Spleen (tissue), 11 donors: Measurements from ENCODE around the gene MAPK11. TPM values are rescaled to one million over a fixed set of nuclear protein-coding genes. Genes with fewer than 3 reads are reported as not detected.
A peak's percentile ranks its signal among the peaks of the same experiment; 100 is the strongest.

Experiments used
- DNase-seq: peaks from one replicate; pipeline ENCODE4 v3.0.0-alpha.2; 2020
- H3K27ac ChIP-seq, 8 donors: fragments of 200-600 bp; sonication (generic) in 7 of 8; 1 replicate in 4 of 8; 2 replicates in 4 of 8; pipeline versions ENCODE4 v1.5.0 to v1.8.0; 2016 to 2021; ENCODE audit warnings: inconsistent platforms in 4 of 8, mild to moderate bottlenecking in 4 of 8, moderate library complexity in 1 of 8
- H3K27me3 ChIP-seq, 7 donors: fragments of 200-600 bp; sonication (generic) in 6 of 7; replicated peaks in 1 of 7; 1 replicate in 4 of 7; 2 replicates in 3 of 7; pipeline versions ENCODE4 v1.5.0 to v1.8.0; 2016 to 2021; ENCODE audit warnings: inconsistent platforms in 3 of 7, mild to moderate bottlenecking in 1 of 7
- H3K36me3 ChIP-seq, 6 donors: fragments of 200-600 bp; sonication (generic) in 5 of 6; 1 replicate in 4 of 6; 2 replicates in 2 of 6; pipeline versions ENCODE4 v1.5.0 to v1.8.0; 2016 to 2021; ENCODE audit warnings: inconsistent platforms in 2 of 6
- H3K4me1 ChIP-seq, 6 donors: fragments of 200-600 bp; sonication (generic) in 5 of 6; 1 replicate in 3 of 6; 2 replicates in 3 of 6; pipeline versions ENCODE4 v1.5.0 to v1.8.0; 2016 to 2021; ENCODE audit warnings: inconsistent platforms in 3 of 6
- H3K4me3 ChIP-seq, 8 donors: fragments of 200-600 bp; sonication (generic) in 7 of 8; 1 replicate in 4 of 8; 2 replicates in 4 of 8; pipeline versions ENCODE4 v1.5.0 to v1.8.0; 2016 to 2021; ENCODE audit warnings: inconsistent platforms in 4 of 8, mild to moderate bottlenecking in 4 of 8, moderate library complexity in 2 of 8
- H3K9me3 ChIP-seq, 8 donors: fragments of 200-600 bp; sonication (generic) in 7 of 8; 1 replicate in 4 of 8; 2 replicates in 4 of 8; pipeline versions ENCODE4 v1.5.0 to v1.8.0; 2016 to 2021; ENCODE audit warnings: inconsistent platforms in 4 of 8
- POLR2A ChIP-seq, 3 donors: fragments of 450-650 bp; IDR thresholded peaks; one replicate each; pipeline ENCODE4 v1.5.1; 2017; ENCODE audit warnings: antibody characterized with exemption in 3 of 3, mild to moderate bottlenecking in 1 of 3
- POLR2AphosphoS5 ChIP-seq, 3 donors: sonication (generic); formaldehyde crosslinking; IDR thresholded peaks; one replicate each; pipeline ENCODE4 v1.5.1; 2017; ENCODE audit warnings: antibody characterized with exemption in 3 of 3
- WGBS, 5 donors: extraction: QIAGEN DNeasy Blood & Tissue Kit in 3 of 5; methylation state at CpG; one replicate each; pipeline versions ENCODE4 v1.1.5 to v1.1.7; 2013 to 2018; 5-methylcytosine and 5-hydroxymethylcytosine counted together
- intact Hi-C: fragments of 100-400 bp; cut with DNase I; formaldehyde crosslinking; loops from one replicate; pipeline ENCODE4 v1.15.0; 2023; ENCODE audit warnings: low total_unique reads
- polyA plus RNA-seq, 3 donors: library from polyadenylated mRNA; stranded (reverse); fragments of 200-250 nt; gene quantifications; one replicate each; pipeline ENCODE4 v1.2.1, GENCODE V29; 2013
- total RNA-seq, 7 donors: library from RNA; depleted of rRNA in 3 of 7; stranded (reverse); fragments of >200 nt in 3 of 7; fragmentation: NEBNext Ultra II Directional in 4 of 7; extraction: Animal tissue kit (Norgen Biotek cat#: 25700) in 4 of 7; gene quantifications; one replicate each; pipeline versions ENCODE4 v1.1.0 to v1.2.1, GENCODE V29; 2016 to 2021
- TF ChIP-seq, protein P1 (sequence below), 11 experiments: fragments of 200-600 bp in 7 of 11; fragments of 450-650 bp in 4 of 11; sonication (generic) in 4 of 11; IDR thresholded peaks in 8 of 11; conservative IDR thresholded peaks in 3 of 11; 1 replicate in 7 of 11; 2 replicates in 4 of 11; pipeline versions ENCODE4 v1.4.0 to v1.8.0; 2016 to 2021; ENCODE audit warnings: antibody characterized with exemption in 11 of 11, inconsistent platforms in 4 of 11, mild to moderate bottlenecking in 1 of 11
- donor health status: healthy with polysubstance abuse.
- donor health status: DM: no; HTN: no; CAD: no; lungs with moderate emphysema.
- donor health status: DM: no; HTN: no; CAD: no.
- donor health status: Bipolar disorder and iron deficiency.
- donor health status: healthy.
- donor health status: DM: no; HTN: no; CAD: no.
- donor health status: DM: yes; HTN: yes; CAD: no.

Gene MAPK11
- total and polyA plus RNA-seq, 10 donors, result 5.2 to 25.3 (median 11.3) TPM

DNA sequence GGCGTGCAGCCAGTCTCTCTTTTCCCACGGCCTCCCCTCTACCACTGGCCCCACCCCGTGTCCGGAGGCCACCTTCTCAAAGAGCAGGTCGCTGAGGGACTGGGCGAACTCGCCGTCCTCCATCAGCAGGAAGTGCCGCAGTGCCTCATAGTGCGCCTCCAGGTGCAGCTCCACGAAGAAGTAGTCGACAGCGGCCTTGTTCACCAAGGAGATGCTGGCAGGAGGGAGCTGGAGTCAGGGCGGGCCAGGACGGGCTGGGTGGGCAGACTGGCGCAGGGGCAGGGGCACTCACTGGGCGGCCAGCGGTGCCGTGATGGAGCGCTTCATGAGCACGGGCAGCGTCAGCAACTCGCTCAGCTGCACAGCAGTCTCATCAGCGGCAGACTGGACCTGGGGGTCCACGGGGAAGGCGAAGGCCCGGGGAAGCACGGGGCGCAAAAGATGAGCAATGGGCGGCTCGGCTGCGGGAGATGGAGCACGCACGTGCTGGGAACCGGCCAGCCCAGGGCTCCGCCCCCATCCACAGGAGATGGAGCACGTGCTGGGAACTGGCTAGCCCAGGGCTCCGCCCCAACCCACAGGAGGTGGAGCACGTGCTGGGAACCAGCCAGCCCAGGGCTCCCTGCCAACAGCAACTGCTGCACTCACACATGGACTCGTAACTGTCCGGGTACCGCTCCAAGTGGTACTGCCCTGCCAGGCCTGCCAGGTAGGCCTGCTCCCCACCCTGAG, 51.0 kb downstream of the MAPK11 start:
- TF ChIP-seq POLR2AphosphoS5 (IDR thresholded peaks at IDR 0.05) (peak in 2 of 3 donors; percentile 39 to 53), POLR2A (IDR thresholded peaks at IDR 0.05) (no peak)
- peaks cover 9 to 100% (median 93%) of the 10 kb centered on the region in 6 donors for H3K36me3 ChIP-seq
- no peaks in the 10 kb centered on the region for H3K27me3 ChIP-seq
- WGBS, 5 donors, result 74 to 85% (median 78%) methylated on average over 27 to 42 of the region's 42 CpGs
- no peak for DNase-seq
- intact Hi-C loops, result no loop called here
- H3K4me3 ChIP-seq, result no peak overlapping the region
- no peaks in the 10 kb centered on the region for H3K4me1 ChIP-seq
- H3K27ac ChIP-seq, result no peak overlapping the region
- H3K9me3 ChIP-seq, result no peaks in the 10 kb centered on the region

DNA sequence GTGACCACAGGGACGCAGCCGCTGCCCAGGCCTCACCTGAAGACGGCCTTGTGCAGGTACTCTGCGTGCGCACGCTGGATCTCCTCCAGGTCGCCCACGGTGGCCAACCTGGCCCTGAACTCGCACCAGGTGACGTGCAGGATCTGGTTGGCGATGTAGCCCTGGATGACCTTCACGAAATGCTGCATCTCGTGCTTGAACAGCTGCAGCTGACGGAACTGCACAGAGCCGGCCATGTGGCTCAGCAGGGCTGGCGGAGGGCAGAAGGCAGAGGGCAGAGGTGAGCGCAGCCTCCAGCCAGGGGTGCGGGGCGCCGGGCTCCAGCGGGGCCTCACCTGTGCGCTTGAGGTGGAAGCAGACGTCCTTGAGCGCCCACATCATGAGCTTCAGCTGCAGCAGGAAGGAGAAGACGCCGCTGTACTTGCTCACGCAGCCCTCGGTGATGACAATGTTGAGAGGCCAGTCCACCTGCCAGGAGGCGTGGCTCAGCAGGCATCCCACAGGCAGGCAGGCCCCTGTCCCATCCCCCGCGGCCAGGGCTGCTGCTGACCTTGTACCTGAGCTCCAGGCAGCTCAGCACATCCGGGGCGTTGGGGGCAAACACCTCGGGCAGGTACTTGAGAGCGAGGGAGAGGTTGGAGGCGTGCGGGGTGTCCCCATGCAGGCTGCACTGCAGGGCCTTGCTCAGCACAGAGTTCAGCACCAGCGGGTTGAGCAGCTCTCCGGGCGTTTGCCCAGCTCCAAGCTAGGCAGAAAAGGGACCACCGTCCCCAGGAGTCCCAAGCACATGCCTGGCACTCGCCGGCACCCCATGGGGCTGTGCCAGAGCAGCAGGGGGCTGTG, 51.8 kb downstream of the MAPK11 start:
- Histone ChIP-seq H3K27me3 (no peaks in the 10 kb centered on the region), H3K9me3 (no peaks in the 10 kb centered on the region), H3K36me3 (peaks cover 4 to 100% (median 92%) of the 10 kb centered on the region in 6 donors), H3K4me1 (no peaks in the 10 kb centered on the region), H3K27ac (no peak overlapping the region), H3K4me3 (no peak overlapping the region)
- WGBS, 5 donors, result 87 to 90% (median 88%) methylated on average over 26 to 43 of the region's 43 CpGs
- peak in 2 of 3 donors; percentile 32 to 69 for TF ChIP-seq POLR2AphosphoS5 (IDR thresholded peaks at IDR 0.05)
- TF ChIP-seq, protein P1, sequence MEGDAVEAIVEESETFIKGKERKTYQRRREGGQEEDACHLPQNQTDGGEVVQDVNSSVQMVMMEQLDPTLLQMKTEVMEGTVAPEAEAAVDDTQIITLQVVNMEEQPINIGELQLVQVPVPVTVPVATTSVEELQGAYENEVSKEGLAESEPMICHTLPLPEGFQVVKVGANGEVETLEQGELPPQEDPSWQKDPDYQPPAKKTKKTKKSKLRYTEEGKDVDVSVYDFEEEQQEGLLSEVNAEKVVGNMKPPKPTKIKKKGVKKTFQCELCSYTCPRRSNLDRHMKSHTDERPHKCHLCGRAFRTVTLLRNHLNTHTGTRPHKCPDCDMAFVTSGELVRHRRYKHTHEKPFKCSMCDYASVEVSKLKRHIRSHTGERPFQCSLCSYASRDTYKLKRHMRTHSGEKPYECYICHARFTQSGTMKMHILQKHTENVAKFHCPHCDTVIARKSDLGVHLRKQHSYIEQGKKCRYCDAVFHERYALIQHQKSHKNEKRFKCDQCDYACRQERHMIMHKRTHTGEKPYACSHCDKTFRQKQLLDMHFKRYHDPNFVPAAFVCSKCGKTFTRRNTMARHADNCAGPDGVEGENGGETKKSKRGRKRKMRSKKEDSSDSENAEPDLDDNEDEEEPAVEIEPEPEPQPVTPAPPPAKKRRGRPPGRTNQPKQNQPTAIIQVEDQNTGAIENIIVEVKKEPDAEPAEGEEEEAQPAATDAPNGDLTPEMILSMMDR (IDR thresholded peaks at IDR 0.05 in 8 of 11, conservative IDR thresholded peaks at IDR 0.05 in 3 of 11), result no peak
- no peak for TF ChIP-seq POLR2A (IDR thresholded peaks at IDR 0.05)
- intact Hi-C loops, result no loop called here
- no peak for DNase-seq

DNA sequence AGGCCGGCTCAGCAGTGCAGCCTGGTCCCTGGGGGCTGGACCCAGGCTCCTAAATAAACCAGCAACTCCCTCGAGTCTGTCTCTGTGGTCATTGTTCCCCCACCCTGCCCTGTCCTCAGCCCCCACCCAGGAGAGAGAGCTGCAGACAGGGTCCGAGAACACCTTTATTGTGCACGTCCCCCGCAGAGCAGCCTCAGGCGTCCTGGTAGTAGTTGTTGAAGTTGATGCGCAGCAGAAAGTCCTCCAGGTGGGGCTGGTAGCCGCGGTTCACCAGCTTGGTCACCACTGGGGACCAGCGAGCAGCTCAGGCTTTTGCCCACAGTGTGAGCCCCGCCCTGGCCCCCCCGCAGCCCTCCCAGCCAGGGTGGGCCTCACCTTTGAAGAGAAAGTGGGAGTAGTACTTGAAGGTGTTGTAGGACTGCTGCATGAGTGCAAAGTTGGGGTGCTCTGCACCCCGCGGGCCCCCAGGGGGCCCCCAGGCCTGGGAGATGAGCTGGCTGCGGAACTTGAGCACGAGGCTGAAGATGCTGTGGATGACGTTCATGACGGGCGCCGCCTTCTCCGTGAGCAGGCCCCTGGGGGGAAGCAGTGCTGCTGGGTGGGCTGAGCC, 52.5 kb downstream of the MAPK11 start:
- TF ChIP-seq, protein P1 (IDR thresholded peaks at IDR 0.05 in 8 of 11, conservative IDR thresholded peaks at IDR 0.05 in 3 of 11), result no peak
- no peak for TF ChIP-seq POLR2AphosphoS5 (IDR thresholded peaks at IDR 0.05)
- TF ChIP-seq POLR2A (IDR thresholded peaks at IDR 0.05), result no peak

DNA sequence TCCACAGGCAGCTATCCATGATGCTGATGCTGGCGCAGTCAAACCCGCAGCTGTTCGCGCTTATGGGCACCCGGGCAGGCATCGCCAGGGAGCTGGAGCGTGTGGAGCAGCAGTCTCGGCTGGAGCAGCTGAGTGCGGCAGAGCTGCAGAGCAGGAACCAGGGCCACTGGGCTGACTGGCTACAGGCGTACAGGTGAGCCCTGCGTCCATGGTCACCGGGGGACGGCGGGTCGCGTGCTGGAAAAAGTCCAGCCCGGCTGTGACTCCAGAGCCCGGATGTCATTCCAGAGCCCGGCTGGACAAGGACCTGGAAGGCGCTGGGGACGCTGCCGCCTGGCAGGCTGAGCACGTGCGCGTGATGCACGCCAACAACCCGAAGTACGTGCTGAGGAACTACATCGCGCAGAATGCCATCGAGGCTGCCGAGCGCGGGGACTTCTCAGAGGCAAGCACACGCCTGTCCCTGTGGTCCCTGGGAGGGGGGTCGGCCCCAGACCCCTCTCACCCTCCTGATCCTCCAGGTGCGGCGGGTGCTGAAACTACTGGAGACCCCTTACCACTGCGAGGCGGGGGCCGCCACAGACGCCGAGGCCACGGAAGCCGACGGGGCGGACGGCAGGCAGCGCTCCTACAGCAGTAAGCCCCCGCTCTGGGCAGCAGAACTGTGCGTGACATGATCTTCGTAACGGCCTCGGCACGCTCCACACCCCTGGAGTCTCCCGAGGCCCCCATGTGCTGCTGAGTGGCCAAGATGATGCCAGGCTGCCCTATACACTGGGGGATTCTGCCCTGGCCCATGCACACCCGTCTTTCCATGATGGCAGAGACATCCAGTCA, 53.3 kb downstream of the MAPK11 start:
- H3K27ac ChIP-seq, result no peak overlapping the region
- intact Hi-C loops, result no loop called here
- no peak overlapping the region for H3K4me3 ChIP-seq
- no peaks in the 10 kb centered on the region for H3K9me3 ChIP-seq
- no peak for TF ChIP-seq POLR2A (IDR thresholded peaks at IDR 0.05)
- TF ChIP-seq, protein P1 (IDR thresholded peaks at IDR 0.05 in 8 of 11, conservative IDR thresholded peaks at IDR 0.05 in 3 of 11), result no peak
- TF ChIP-seq POLR2AphosphoS5 (IDR thresholded peaks at IDR 0.05), result peak; percentile 15 to 71 (median 27)
- H3K36me3 ChIP-seq, result peaks cover 4 to 100% (median 92%) of the 10 kb centered on the region in 6 donors
- WGBS, 5 donors, result 95 to 96% (median 96%) methylated on average over 34 to 57 of the region's 57 CpGs
- H3K27me3 ChIP-seq, result no peaks in the 10 kb centered on the region
- no peaks in the 10 kb centered on the region for H3K4me1 ChIP-seq
- DNase-seq, result no peak

More for the DNA sequence above, 52.5 kb downstream of the MAPK11 start:
- no peak overlapping the region for H3K4me3 ChIP-seq
- no peak for DNase-seq
- H3K36me3 ChIP-seq, result peaks cover 4 to 100% (median 92%) of the 10 kb centered on the region in 6 donors
- H3K4me1 ChIP-seq, result no peaks in the 10 kb centered on the region
- no peak overlapping the region for H3K27ac ChIP-seq
- intact Hi-C loops, result no loop called here
- H3K9me3 ChIP-seq, result no peaks in the 10 kb centered on the region
- WGBS, 5 donors, result 81 to 92% (median 84%) methylated on average over 16 to 21 of the region's 21 CpGs
- no peaks in the 10 kb centered on the region for H3K27me3 ChIP-seq
